GM21717 (cell line): ENCODE measurements around the gene ARCN1.

Experiments
- ATAC-seq: cut with Tn5 transposase; IDR thresholded peaks from one replicate; pipeline ENCODE4 v1.9.1; 2021; ENCODE audit warnings: mild to moderate bottlenecking, moderate library complexity; ENCODE audit not compliant: unreplicated experiment

The ARCN1 gene

DNA sequence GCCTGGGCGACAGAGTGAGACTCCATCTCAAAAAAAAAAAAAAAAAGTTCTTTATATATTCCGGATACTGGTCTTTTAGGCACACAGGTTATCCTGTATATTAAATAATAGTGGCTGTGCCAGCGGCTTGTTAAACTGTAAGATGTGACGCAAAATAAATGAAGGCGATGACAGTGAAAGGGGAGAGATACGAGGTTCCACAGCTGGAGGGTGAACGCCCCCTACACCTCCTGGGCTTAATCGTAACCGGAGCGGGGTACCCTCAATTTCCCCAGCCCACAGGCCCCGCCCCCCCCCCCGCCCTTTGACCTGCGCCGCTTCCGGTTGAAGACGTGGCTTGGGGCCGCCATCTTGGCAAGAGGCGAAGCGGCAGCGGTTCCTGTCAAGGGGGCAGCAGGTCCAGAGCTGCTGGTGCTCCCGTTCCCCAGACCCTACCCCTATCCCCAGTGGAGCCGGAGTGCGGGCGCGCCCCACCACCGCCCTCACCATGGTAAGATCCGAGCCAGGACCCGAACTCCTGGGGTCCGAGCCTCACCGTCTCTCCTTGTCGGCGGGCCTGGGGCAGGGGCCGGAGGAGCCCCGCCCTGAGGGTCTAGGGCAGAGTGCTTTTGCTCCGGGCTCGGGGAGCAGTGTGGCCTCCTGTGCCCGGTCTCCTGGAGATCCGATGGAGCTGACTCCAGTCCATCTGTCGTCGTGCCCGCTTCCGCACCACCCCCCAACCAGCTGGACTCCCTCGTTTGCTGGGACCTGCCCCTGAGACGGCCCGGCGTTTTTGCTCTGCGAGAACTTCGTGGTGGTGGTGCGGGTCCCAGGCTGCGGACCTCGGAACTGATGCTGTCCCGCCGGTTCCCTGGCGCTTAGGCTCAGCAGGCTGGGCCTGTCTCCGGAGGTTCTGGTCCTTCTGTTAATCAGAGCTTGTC, at the start of gene ARCN1:
Gene ARCN1, plus strand, starts transcription at position 349 of the 920 bp plus-strand sequence. Its CDS starts 139 bp downstream, at position 488.
- peak; percentile 58 for ATAC-seq

DNA sequence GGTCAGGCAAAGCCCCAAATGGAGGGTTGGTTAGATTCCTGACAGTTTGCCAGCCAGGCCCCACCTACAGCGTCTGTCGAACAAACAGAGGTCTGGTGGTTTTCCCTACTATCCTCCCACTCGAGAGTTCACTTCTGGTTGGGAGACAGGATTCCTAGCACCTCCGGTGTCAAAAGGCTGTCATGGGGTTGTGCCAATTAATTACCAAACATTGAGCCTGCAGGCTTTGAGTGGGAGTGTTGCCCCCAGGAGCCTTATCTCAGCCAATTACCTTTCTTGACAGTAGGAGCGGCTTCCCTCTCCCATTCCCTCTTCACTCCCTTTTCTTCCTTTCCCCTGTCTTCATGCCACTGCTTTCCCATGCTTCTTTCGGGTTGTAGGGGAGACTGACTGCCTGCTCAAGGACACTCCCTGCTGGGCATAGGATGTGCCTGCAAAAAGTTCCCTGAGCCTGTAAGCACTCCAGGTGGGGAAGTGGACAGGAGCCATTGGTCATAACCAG, 49.6 kb upstream of the ARCN1 start:
- ATAC-seq = no peak

DNA sequence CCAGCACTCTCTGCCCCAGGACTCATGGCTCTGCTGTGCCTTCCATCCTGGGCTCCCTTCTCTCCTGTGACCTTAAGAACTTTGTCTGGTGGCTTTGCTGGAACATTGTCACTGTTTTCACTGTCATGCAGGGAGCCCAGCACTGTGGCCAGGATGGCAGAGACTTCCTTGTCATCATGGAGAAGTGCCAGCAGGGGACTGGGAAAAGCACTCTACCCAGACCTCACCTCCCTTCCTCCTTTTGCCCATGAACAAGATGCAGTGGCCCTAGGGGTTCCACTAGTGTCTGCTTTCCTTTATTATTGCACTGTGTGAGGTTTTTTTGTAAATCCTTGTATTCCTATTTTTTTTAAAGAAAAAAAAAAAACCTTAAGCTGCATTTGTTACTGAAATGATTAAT, 47.9 kb upstream of the ARCN1 start:
- no peak for ATAC-seq

DNA sequence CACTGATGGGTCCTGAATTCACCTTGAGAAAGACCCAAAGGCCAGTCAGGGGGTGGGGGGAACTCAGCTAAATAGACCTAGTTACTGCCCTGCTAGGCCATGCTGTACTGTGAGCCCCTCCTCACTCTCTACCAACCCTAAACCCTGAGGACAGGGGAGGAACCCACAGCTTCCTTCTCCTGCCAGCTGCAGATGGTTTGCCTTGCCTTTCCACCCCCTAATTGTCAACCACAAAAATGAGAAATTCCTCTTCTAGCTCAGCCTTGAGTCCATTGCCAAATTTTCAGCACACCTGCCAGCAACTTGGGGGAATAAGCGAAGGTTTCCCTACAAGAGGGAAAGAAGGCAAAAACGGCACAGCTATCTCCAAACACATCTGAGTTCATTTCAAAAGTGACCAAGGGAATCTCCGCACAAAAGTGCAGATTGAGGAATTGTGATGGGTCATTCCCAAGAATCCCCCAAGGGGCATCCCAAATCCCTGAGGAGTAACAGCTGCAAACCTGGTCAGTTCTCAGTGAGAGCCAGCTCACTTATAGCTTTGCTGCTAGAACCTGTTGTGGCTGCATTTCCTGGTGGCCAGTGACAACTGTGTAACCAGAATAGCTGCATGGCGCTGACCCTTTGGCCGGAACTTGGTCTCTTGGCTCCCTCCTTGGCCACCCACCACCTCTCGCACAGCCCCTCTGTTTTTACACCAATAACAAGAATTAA, 47.3 kb upstream of the ARCN1 start:
- ATAC-seq = no peak

DNA sequence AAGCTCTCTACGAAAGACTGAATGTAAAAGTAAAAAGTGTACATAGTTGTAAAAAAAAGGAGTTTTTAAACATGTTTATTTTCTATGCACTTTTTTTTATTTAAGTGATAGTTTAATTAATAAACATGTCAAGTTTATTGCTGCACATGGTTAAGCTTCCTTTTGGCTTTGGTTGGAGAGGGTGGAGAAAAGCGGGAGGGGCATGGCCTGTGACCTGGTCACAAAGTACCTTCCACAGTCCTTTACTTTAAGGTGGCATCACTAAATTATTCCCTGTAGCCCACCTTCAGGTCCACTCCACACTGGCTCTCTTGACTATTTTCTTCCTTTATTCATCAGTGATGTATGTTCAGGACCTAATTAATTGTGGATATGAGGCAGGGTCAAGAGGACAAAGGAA, 45.5 kb upstream of the ARCN1 start:
- no peak for ATAC-seq

DNA sequence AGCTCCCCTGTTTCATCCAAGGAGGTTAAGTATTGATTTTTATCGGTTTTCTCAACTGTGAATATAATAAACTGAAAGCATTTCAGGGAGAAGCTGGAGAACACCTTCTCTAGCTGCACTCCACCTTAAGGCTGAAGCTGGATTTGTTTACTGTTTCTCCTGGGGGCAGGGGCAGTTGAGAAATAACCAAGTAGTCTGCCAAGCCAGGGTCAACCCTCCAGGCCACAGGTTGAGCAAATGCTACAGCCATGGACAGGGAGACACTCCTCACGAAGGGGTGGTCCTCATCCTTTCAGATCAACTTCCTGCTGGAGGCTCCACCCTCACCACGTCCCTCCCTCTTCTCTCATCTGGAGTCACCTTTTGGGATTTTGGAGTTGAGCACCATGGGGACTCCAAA, 45.1 kb upstream of the ARCN1 start, which contains the start of gene TTC36:
Gene TTC36, plus strand, starts transcription at position 366 of the 400 bp plus-strand sequence. Its CDS starts 21 bp downstream, at position 387.
- no peak for ATAC-seq

DNA sequence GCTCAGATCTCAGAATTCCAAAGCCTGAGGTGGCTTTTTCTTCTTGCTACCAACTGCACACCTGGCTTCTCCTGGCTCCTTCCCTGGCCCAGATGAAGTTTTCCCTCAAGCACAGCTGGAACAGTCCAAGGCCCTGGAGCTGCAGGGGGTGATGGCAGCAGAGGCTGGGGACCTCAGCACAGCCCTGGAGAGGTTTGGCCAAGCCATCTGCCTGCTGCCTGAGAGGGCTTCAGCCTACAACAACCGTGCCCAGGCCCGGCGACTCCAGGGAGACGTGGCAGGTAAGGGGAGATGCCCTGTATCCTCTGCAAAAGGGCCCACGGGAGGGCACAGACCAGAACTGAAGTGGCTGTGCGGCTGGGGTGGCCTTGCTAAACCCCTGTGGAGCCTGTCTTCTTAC, 43.7 kb upstream of the ARCN1 start:
- ATAC-seq = no peak

DNA sequence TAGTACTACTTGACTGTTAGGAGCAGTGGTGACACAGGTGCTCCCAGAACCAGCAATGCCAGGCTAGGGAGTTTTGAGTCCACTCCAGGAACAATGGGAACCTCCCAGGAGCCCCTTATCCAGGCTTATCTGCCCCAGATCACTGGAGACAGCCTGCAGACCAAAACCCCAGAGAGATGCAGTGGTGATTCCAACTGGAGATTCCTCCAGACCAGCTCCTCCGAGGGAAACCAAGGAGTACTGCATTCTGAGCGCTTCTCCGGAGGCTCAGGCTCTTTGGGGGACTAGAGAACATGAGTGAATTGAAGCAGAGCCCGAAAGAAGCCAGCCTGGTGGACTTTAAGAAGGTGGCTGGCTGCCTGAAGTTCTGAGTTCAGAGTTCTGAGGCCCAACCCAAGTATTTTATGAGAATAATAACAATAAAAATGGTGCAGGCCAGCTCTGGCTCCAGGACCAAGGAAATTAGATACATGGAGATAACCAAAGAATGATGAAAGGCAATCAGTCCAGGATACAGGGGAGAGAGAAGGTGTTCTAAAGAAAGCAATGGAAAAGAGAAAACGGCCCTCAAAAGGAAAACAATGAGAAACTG, 42.5 kb upstream of the ARCN1 start:
- no peak for ATAC-seq

DNA sequence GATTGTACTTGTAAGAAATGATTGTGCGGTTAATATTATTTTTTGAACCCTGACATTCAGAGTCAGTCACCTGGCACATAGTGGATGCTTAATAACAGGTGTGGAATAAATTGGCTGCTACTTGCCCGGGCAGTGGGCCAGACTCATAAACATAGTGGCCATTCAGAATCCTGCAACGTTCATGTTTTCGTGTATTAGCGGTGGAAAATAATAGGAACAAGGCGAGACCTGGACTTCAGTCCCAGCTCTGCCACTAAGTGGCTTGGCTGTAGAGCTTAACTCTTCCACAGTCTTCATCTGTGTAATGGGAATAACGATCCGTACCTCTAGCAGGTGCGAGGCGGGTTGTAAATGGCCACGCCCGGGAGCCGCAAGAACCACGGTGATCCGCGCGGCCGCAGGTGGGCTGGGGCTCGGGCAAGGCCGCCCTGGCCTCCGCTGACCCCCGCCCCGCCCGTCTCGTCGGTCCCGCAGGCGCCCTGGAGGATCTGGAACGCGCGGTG, 42.0 kb upstream of the ARCN1 start:
- ATAC-seq = no peak

DNA sequence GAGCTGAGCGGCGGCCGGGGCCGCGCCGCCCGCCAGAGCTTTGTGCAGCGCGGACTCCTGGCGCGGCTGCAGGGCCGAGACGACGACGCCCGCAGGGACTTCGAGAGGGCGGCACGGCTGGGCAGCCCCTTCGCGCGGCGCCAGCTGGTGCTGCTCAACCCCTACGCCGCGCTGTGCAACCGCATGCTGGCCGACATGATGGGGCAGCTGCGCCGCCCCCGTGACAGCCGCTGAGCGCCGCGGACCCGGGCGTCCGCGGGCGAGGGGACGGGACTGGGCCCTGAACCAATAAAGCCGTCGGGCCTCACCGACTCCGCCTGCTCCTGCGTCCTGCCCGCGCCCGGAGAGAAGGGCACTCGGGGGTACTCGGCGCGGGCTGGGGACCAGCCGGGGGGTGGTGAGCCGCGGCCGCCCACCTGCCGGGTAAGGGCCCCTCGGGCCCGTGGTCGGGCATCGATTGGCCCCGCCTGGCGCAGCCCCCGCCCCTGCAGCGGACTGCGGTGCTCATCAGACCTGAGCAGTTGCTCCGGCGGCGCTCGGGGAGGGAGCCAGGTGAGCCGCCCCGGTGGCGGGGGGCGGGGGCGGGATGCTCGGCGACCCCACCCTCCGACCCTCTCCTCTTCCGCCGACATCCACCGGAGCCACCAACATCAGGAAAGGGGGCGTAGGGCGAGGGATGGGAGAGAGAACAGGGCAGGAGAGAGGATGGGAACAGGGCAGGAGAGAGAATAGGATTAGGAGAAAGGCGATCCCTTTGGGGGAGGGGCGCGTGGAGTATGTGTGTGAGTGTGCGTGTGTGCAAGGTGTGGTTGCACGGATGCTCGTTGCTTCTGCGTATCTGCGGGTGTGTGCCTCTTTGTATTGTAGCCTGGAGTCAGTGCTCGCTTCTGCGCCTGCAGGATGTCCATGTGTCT, 41.3 kb upstream of the ARCN1 start, which contains the start of gene TMEM25:
Gene TMEM25, plus strand, starts transcription at position 510 of the 914 bp plus-strand sequence. CDS start 610 bp downstream, outside the sequence.
- ATAC-seq = no peak

DNA sequence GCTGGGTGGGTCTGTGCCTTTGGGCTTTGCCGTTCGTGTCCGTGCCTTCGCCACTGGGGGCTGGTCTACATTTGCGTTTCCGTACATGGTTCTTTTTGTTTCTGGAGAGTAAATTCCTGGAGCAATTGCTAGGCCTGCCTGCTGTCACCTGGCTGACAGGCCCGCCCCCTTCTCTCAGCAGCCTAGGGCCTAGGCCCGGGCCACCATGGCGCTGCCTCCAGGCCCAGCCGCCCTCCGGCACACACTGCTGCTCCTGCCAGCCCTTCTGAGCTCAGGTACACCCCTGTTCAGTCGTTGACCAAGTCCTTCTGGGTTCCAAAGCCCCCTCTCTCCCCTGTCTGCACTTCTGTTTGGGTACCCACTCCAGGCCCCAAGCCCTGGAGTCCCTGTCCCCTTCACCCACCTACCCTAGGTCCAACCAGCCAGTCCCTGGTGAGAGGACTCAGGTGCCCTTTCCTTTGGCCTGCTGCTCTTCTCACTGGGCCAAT, 40.6 kb upstream of the ARCN1 start:
- ATAC-seq = no peak

DNA sequence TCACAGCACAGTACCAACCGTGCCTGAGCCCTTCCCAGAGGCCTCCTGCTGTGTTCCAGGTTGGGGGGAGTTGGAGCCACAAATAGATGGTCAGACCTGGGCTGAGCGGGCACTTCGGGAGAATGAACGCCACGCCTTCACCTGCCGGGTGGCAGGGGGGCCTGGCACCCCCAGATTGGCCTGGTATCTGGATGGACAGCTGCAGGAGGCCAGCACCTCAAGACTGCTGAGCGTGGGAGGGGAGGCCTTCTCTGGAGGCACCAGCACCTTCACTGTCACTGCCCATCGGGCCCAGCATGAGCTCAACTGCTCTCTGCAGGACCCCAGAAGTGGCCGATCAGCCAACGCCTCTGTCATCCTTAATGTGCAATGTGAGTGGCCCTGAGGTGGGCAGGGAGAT, 40.1 kb upstream of the ARCN1 start:
- no peak for ATAC-seq

DNA sequence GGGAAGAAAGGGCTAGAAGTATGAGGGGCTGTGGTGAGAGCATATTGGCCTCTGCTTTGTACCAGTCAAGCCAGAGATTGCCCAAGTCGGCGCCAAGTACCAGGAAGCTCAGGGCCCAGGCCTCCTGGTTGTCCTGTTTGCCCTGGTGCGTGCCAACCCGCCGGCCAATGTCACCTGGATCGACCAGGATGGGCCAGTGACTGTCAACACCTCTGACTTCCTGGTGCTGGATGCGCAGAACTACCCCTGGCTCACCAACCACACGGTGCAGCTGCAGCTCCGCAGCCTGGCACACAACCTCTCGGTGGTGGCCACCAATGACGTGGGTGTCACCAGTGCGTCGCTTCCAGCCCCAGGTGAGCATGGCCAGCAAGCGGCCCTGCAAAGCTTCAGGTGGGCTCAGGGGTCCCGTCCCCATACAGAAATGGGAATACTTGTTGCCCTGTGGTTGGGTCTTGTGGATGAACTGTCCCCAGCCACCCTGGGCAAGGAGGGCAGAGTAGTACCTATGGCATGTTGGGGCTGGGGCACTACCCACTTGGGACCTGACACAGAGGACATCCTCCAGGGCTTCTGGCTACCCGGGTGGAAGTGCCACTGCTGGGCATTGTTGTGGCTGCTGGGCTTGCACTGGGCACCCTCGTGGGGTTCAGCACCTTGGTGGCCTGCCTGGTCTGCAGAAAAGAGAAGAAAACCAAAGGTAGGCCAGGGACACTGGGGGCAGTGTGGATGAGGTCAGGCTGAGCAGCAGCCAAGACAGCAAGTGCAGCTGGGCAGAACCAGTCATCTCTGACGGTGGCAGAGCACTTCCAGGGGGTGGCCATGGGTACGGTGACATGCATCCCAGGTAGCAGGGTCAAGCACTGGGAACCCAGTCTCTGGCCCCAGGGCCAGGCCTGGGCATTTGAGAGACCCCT, 39.1 kb upstream of the ARCN1 start:
- no peak for ATAC-seq

DNA sequence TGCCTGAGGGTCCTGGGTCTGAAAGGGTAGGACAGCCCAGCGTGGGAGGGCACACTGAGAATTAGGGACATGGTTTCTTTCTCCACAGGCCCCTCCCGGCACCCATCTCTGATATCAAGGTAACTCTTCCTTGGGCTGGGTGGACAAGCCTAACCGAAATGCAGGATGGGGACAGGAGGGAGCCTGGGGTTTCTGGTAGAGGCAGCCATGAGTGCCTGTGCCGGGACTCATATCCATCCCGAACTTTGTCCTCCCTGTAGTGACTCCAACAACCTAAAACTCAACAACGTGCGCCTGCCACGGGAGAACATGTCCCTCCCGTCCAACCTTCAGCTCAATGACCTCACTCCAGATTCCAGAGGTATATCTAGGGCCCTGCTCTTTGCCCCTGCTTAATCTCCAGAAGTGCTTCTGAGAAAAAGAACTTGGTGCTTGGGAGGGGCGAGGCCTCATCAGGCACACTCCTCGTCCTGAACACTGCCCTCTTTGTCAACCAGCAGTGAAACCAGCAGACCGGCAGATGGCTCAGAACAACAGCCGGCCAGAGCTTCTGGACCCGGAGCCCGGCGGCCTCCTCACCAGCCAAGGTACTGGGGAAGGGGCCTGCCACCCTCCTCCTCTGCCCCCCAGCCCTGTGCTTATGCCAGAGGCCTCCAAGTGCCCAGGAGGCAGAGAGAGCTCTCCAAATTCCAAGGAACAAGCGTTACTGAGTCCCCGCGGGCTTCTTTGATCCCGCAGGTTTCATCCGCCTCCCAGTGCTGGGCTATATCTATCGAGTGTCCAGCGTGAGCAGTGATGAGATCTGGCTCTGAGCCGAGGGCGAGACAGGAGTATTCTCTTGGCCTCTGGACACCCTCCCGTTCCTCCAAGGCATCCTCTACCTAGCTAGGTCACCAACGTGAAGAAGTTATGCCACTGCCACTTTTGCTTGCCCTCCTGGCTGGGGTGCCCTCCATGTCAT, 38.2 kb upstream of the ARCN1 start:
- no peak for ATAC-seq

DNA sequence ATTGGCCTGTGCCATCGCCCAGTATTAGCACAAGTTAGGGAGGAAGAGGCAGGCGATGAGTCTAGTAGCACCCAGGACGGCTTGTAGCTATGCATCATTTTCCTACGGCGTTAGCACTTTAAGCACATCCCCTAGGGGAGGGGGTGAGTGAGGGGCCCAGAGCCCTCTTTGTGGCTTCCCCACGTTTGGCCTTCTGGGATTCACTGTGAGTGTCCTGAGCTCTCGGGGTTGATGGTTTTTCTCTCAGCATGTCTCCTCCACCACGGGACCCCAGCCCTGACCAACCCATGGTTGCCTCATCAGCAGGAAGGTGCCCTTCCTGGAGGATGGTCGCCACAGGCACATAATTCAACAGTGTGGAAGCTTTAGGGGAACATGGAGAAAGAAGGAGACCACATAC, 36.9 kb upstream of the ARCN1 start:
- ATAC-seq = no peak

DNA sequence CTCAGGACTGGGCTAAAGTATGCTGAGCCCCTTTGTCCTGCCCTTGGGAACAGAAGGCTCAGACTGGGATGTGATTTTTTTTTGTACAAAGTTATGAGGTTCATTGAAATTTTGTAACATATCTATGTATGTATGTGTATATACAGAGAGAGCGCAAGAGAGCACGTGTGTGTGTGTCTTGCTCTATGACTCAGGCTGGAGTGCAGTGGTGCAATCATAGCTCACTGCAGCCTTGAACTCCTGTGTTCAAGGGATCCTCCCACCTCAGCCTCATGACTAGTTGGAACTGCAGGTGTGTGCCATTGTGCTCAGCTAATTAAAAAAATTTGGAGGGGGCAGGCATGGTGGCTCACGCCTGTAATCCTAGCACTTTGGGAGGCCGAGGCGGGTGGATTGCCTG, 35.5 kb upstream of the ARCN1 start:
- ATAC-seq = no peak

DNA sequence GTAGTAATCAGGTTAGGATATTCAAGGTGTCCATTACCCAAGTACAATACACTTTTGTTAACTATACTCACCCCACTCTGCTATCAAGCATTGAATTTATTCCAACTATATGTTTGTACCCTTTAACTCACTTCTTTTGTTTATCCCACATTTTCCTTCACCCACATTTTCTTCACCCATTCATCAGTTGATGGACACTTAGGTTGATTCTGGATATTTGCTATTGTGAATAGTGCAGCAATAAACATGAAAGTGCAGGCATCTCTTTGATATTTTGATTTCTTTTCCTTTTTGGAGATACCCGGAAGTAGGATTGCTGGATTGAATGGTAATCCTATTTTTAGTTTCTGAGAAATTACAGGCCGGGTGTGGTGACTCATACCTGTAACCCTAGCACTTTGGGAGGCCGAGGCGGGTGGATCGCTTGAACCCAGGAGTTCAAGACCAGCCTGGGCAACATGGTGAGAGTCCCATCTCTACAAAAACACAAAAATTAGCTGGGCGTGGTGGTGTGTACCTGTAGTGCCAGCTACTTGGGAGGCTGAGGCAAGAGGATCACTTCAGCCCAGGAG, 34.7 kb upstream of the ARCN1 start:
- no peak for ATAC-seq
